ENCODE data around the gene SLC38A11.

The SLC38A11 gene

DNA sequence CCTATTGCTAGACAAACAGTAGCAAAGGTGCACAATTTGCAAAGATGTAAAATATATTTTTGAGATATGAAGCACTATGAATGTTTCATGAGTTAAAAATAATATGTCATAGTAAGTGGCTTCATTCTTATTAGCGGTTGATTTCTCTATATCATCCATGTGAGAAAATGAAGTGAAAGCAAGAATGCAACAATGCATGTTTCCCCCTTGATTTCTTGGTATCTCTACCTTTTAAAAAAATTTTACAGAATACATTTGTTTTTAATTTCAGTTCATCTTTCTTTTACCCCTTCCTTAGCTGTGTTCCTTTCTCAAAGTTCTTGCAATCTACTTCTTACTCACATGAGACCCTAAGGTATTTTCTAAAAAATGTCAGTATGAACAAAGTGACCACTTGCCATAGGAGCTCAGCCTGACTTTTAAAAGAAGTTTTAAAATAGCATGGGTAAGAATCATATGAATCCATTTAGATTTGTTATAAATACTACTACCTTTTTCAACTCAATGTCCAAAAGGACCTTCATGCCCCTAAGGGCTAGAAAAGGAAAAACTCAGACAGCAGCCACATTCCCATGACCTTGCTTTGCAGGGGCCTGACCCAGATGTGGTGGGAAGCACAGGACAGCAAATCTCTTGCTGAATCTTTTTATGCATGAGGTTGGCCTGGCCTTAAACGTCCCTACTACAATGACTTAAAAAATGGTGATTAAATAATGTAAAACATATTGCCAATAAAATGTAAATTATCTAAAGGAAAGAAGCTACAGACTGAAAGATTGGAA, 14.8 kb upstream of the SLC38A11 start:
- DNase-seq: no peak

GRCh38 chr2:164967781-164968228, 12.5 kb upstream of the SLC38A11 start:
- no peak for DNase-seq

DNA sequence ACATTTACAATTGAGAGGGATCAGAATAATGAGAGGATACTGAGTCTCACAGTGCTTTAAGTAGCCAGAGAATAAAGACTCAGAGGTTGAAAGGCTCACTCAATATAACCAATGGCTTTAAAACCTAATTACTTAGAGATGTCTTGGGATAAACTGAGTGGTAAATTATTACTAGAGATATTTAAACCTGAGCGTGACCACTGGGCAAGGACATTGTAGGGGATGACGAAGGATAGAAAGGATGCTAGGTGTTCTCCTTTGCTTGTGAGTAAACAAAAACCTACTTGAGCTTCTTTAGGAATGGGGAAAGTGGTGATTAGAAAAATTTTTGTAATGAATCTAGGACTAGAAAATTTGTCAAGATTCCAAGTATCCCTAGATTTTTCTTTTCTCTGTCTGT, 12.0 kb upstream of the SLC38A11 start:
- DNase-seq: no peak

- DNase-seq: no peak
These were observed 9.4 kb upstream of the SLC38A11 start for GRCh38 chr2:164964700-164965099.

DNA sequence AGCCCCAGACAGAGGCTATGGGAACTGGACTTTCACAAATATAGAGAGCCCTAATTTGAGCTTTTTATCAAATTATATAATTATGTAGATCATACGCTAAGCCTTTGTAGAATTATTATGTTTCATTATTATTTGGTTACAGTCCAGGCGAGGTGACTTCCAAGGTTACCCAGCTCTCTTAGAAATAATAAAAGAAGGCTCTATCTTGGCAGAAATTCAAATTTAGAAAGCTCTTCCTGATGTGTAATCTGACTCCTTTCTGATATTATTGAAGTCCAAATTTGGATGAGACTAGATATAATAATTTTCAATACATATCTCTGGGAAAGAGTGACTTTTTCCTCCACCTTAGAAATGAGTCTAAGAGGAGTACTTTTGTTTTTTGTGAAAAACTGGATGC, 4.8 kb upstream of the SLC38A11 start:
- DNase-seq: no peak

- DNase-seq: no peak
These were observed 1.1 kb downstream of the SLC38A11 start for GRCh38 chr2:164954186-164954585.

- DNase-seq: no peak
These were observed 2.0 kb downstream of the SLC38A11 start for GRCh38 chr2:164953279-164953678.

DNA sequence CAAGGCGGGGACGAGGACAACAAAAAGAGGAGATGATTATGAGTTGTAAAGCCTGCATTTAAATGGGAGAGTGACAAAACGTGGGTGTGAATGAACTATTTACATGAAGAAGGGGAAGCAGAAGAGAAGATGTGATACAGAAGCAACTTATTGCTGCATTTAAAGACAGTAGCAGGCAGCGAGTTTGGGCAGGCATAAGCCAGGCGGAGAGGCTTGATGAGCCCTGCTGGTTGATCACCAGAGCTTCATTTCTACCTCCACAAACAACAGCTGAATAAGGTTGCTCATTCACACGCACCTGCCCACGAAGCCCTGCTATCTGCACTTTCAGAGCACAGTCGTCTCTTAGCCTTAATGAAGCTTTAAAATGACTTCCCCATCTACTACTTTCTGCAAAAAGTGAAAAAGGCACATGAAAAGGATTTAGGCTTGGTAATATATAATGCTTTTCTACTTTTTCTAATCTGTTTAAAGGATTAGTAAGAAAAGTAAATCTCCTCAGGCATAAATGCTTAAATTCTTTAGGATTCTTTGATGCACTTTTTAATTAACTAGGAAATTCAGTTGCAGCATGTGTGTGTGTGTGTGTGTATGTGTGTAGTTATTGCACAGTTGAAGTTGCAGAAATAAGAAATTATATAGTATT, 3.1 kb downstream of the SLC38A11 start:
- no peak for DNase-seq

- DNase-seq: no peak
These were observed 6.8 kb downstream of the SLC38A11 start for GRCh38 chr2:164948540-164948939.

DNA sequence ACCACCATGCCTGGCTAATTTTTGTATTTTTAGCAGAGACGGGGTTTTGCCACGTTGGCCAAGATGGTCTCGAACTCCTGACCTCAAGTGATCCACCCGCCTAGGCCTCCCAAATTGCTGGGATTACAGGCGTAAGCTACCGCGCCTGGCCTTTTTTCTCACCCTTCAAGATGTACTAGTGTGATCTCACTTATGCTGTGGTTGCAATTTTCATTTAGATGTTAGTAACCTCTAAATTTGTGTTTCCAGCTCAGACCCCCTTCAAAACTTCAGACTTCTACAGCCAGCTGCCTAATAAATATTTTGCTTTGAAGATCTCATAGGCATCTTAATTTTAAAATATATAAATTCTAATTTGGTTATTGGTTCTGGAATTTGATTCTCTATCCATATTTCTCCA, 8.0 kb downstream of the SLC38A11 start:
- no peak for DNase-seq

- no peak for DNase-seq
These were observed 12.0 kb downstream of the SLC38A11 start for GRCh38 chr2:164943289-164943688.

DNA sequence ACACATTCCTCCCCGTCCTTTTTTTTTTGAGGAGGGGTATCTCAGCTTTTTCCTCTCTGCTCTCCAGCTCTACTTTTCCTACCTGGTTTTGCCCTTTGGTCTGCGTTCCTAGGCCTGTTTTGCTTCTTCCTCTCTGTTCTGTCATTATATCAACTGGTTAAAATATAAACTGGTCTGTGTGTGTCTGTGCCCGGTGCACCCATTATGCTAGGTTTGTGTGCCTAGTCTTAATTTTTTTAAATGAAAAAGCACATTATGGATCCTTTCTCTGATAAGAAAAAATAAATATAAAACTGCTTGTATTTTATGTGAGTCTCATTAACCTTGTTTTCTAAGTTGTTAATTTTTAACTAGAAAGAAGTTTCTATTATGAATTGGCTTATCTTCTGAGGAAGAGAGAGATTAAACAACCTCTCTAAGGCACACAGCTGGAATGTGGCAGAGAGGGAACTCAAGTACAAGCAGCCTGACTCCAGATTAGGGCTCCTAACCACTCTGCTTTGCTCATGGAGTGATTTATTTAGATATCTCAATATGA, 17.4 kb downstream of the SLC38A11 start:
- no peak for DNase-seq

GRCh38 chr2:164935118-164936101, 19.9 kb downstream of the SLC38A11 start:
- DNase-seq: no peak

GRCh38 chr2:164934401-164935117, 20.8 kb downstream of the SLC38A11 start:
- no peak for DNase-seq

GRCh38 chr2:164933671-164934189, 21.6 kb downstream of the SLC38A11 start:
- DNase-seq: no peak

- DNase-seq: no peak
These were observed 22.9 kb downstream of the SLC38A11 start for GRCh38 chr2:164932377-164932776.

- DNase-seq: no peak
These were observed 27.1 kb downstream of the SLC38A11 start for GRCh38 chr2:164928101-164928673.

DNA sequence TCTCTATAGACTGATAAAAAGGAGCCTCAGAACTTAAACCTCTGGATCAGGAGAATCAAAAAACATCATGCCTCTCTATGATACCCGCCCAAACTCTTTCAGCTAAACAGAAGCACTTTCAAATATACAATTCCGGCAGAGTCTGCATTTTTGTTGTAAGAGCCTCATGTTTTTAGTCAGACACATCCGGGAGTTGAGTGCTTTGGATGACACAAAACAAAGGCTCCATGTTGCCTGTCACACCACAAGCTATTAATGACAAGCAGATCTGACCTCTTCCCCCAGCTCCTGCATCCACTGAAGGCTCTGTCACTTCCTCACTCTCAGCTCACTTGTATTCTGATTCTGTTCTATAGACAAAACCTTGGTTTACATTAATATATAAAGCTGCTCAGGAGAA, 33.2 kb downstream of the SLC38A11 start:
- no peak for DNase-seq

DNA sequence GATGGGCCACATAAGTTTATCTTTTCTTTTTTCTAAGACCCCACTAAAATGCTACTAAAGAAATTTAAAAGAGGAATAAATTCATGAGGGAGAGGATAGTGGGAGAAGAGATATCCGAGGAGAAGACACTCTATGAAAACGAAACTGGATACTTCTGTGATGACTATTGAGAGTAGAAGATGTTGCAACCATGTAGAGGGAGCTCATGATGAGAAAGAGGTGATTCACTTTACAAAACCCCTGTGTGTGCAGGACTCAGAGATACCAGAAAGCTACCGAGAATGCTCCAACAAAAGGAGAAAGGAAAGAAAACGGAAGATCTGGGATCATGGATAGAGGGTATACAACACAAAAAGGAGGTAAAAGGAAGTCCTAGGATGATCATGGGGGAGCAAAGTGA, 34.9 kb downstream of the SLC38A11 start:
- no peak for DNase-seq

DNA sequence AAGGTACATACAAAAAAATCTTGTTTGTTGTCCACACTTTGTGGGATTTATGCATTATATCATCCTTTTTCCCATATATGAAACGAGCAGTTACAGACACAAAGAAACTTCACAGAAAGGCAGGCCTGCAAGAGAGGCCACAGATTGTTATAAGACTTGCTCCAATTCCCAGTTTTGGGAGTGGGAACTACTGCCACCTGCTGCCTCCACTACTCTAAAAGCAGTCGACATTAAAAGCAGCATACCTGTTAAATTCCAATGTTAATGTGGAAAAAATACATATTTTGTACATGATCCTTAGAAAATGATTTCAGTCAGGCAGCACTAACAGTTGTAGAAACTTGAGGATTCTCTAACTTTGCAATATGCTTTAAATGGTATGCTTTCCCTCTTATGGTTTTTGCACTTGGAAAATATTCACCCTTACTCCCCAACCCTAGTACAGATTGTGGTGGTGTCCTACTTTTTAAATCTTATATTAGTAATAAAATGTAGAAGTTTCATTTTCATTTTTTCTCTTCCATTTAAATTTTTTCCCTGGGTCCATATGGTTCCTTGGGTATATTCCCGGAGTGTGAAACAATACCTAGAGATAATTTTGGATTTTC, 37.9 kb downstream of the SLC38A11 start:
- no peak for DNase-seq

- no peak for DNase-seq
These were observed 39.8 kb downstream of the SLC38A11 start for GRCh38 chr2:164915566-164915965.

Measured in activated T-cell treated with anti-CD3 and anti-CD28 coated beads, Interleukin-2, amount 50 U/mL, for 1 hour (primary cell).